K562 (cell line): ENCODE measurements around the gene EIF4E1B. TPM values are rescaled to one million over a fixed set of nuclear protein-coding genes. Genes with fewer than 3 reads are reported as not detected.

Source experiments
- ATF3 ChIP-seq, 2 experiments: fragments of 450-650 bp in 1 of 2; sonication (generic) in 1 of 2; formaldehyde crosslinking in 1 of 2; IDR thresholded peaks in 1 of 2; conservative IDR thresholded peaks in 1 of 2; 2 replicates each; pipeline versions ENCODE4 v1.6.1 to v1.8.1; 2016 to 2023; ENCODE audit warnings: mild to moderate bottlenecking in 2 of 2, moderate library complexity in 2 of 2, inconsistent platforms in 1 of 2, missing genetic modification reagents in 1 of 2
- C11orf30 ChIP-seq: fragments of 450-650 bp; IDR thresholded peaks from 2 replicates; pipeline ENCODE4 v1.6.1; 2016; ENCODE audit warnings: low read depth, mild to moderate bottlenecking
- CLOCK ChIP-seq: fragments of 250-450 bp; sonication (Bioruptor Pico); IDR thresholded peaks from 2 replicates; pipeline ENCODE4 v1.4.0; 2020; ENCODE audit warnings: mild to moderate bottlenecking, moderate library complexity, borderline replicate concordance
- ESRRB ChIP-seq: fragments of 250-450 bp; sonication (Bioruptor Pico); IDR thresholded peaks from 2 replicates; pipeline ENCODE4 v1.5.0; 2020; ENCODE audit warnings: mild to moderate bottlenecking, moderate library complexity, borderline replicate concordance
- ILK ChIP-seq: fragments of 450-650 bp; IDR thresholded peaks from 2 replicates; pipeline ENCODE4 v1.6.1; 2016; ENCODE audit warnings: missing genetic modification characterization, low read depth, mild to moderate bottlenecking, missing compliant biosample characterization, moderate library complexity, borderline replicate concordance
- PATZ1 ChIP-seq: fragments of 250-450 bp; sonication (Bioruptor Pico); IDR thresholded peaks from 2 replicates; pipeline ENCODE4 v1.5.0; 2020; ENCODE audit warnings: mild to moderate bottlenecking, borderline replicate concordance
- PBX2 ChIP-seq, 2 experiments: IDR thresholded peaks in 1 of 2; conservative IDR thresholded peaks in 1 of 2; 2 replicates each; pipeline ENCODE4 v1.6.1; 2016; ENCODE audit warnings: low read depth in 2 of 2, mild to moderate bottlenecking in 1 of 2, missing compliant biosample characterization in 1 of 2, missing genetic modification characterization in 1 of 2, moderate library complexity in 1 of 2
- POLR3A ChIP-seq: IDR thresholded peaks from 2 replicates; pipeline ENCODE4 v1.6.1; 2011; ENCODE audit warnings: borderline replicate concordance, mild to moderate bottlenecking, moderate library complexity; ENCODE audit not compliant: insufficient read length, insufficient read depth; ENCODE audit errors: extremely low read depth
- SMARCE1 ChIP-seq: fragments of 450-650 bp; IDR thresholded peaks from 2 replicates; pipeline ENCODE4 v1.7.1; 2016; ENCODE audit warnings: mild to moderate bottlenecking
- TEAD1 ChIP-seq, 2 experiments: fragments of 450-650 bp in 1 of 2; sonication (generic) in 1 of 2; formaldehyde crosslinking; IDR thresholded peaks; 2 replicates each; pipeline versions ENCODE4 v1.4.0 to v1.8.0; 2020 to 2022; ENCODE audit warnings: mild to moderate bottlenecking in 2 of 2, missing genetic modification reagents in 1 of 2
- TEAD4 ChIP-seq, 2 experiments: sonication (generic) in 1 of 2; formaldehyde crosslinking in 1 of 2; IDR thresholded peaks; 2 replicates each; pipeline versions ENCODE4 v1.6.1 to v1.8.0; 2012 to 2022; ENCODE audit warnings: borderline replicate concordance in 1 of 2, inconsistent platforms in 1 of 2, low read length in 1 of 2, mild to moderate bottlenecking in 1 of 2, missing genetic modification reagents in 1 of 2
- THRB ChIP-seq: fragments of 450-650 bp; formaldehyde crosslinking; conservative IDR thresholded peaks from 2 replicates; pipeline ENCODE4 v1.4.0; 2022; ENCODE audit warnings: mild to moderate bottlenecking, missing genetic modification characterization
- USF2 ChIP-seq: sonication (generic); formaldehyde crosslinking; IDR thresholded peaks from 2 replicates; pipeline ENCODE4 v1.5.0; 2020; ENCODE audit warnings: missing genetic modification reagents
- ZNF324 ChIP-seq: fragments of 250-450 bp; sonication (Bioruptor Pico); IDR thresholded peaks from 2 replicates; pipeline ENCODE4 v1.4.0; 2020; ENCODE audit warnings: mild to moderate bottlenecking
- ZNF354B ChIP-seq: fragments of 250-450 bp; sonication (Bioruptor Pico); IDR thresholded peaks from 2 replicates; pipeline ENCODE4 v1.4.0; 2020
- polyA plus RNA-seq, 8 experiments: library from polyadenylated mRNA; depleted of rRNA in 4 of 8; stranded (reverse) in 5 of 8; unstranded in 3 of 8; fragments of >200 nt; fragmentation: Nextera tagmentation in 2 of 8; fragmentation: Illumina TruSeq in 1 of 8; extraction: Ambion mirVana in 2 of 8; extraction: Trizol in 1 of 8; gene quantifications; 2 replicates each; pipeline versions ENCODE4 v1.2.1 to v1.2.3, GENCODE V29; 2011 to 2014; ENCODE audit warnings: inconsistent platforms in 1 of 8, missing spikeins in 1 of 8
- total RNA-seq, 7 experiments: library from RNA; depleted of rRNA in 6 of 7; stranded (reverse); fragments of >200 nt in 6 of 7; fragmentation: Illumina TruSeq in 2 of 7; extraction: Trizol in 2 of 7; gene quantifications; 2 replicates each; pipeline versions ENCODE4 v1.2.1 to v1.2.3, GENCODE V29; 2011 to 2021; ENCODE audit warnings: low replicate concordance in 1 of 7

Gene EIF4E1B
- total and polyA plus RNA-seq, 9 of the 15 experiments (the other 6 are each of a cell fraction or from before 2014, with no cell fraction given): not detected

- TF ChIP-seq USF2 (CRISPR knock-in tag) (no peak), PBX2 (CRISPR knock-in tag; IDR thresholded peaks at IDR 0.05; ENCODE audit: low read depth) (no peak), PBX2 (tag; conservative IDR thresholded peaks at IDR 0.05; ENCODE audit: low read depth) (no peak), TEAD1 (CRISPR knock-in tag; IDR thresholded peaks at IDR 0.05) (no peak), SMARCE1 (peak; percentile 15; the same call in 1 of the 2 replicates), ATF3 (IDR thresholded peaks at IDR 0.05) (no peak), ATF3 (CRISPR knock-in tag; conservative IDR thresholded peaks at IDR 0.05) (no peak), THRB (CRISPR knock-in tag) (no peak), ZNF354B (CRISPR knock-in tag) (no peak), ZNF324 (CRISPR knock-in tag) (no peak), PATZ1 (CRISPR knock-in tag) (no peak), POLR3A (no peak), CLOCK (no peak), ESRRB (CRISPR knock-in tag) (no peak), ILK (tag) (no peak), C11orf30 (peak; percentile 97), TEAD4 (IDR thresholded peaks at IDR 0.05; ENCODE audit: low read length) (no peak), TEAD4 (CRISPR knock-in tag; IDR thresholded peaks at IDR 0.05; ENCODE audit: borderline replicate concordance) (no peak)
Measured at GRCh38 chr5:176676361-176676824, 45.9 kb downstream of the EIF4E1B start (continued).
